KMS-11 (cell line): Measurements from ENCODE around the gene SRSF2.

Experiments
- H2AFZ ChIP-seq: fragments of 200-600 bp; sonication (generic); 2 replicates; pipeline ENCODE4 v1.6.1; 2016; ENCODE audit warnings: antibody characterized with exemption, mixed run types, low read depth
- H3K27ac ChIP-seq: fragments of 200-600 bp; sonication (generic); 2 replicates; pipeline ENCODE4 v1.6.1; 2016; ENCODE audit warnings: mild to moderate bottlenecking, mixed run types
- H3K27me3 ChIP-seq: fragments of 200-600 bp; sonication (generic); 2 replicates; pipeline ENCODE4 v1.6.1; 2017; ENCODE audit warnings: mild to moderate bottlenecking, low read depth, mixed run types, moderate library complexity; ENCODE audit not compliant: insufficient read depth
- H3K36me3 ChIP-seq: fragments of 200-600 bp; sonication (generic); 2 replicates; pipeline ENCODE4 v1.6.1; 2017; ENCODE audit warnings: mild to moderate bottlenecking, mixed run types; ENCODE audit not compliant: insufficient read depth
- H3K4me1 ChIP-seq: fragments of 200-600 bp; sonication (generic); 2 replicates; pipeline ENCODE4 v1.6.1; 2016; ENCODE audit warnings: mild to moderate bottlenecking, low read depth, mixed run types; ENCODE audit not compliant: poor library complexity, severe bottlenecking
- H3K4me2 ChIP-seq: fragments of 200-600 bp; sonication (generic); 2 replicates; pipeline ENCODE4 v1.7.0; 2016; ENCODE audit warnings: mild to moderate bottlenecking, mixed run types
- H3K4me3 ChIP-seq: fragments of 200-600 bp; sonication (generic); IDR thresholded peaks from 2 replicates; pipeline ENCODE4 v1.6.1; 2017; ENCODE audit warnings: low read depth, low read length, mixed read lengths; ENCODE audit not compliant: insufficient read depth
- H3K79me2 ChIP-seq: fragments of 200-600 bp; sonication (generic); 2 replicates; pipeline ENCODE4 v1.6.1; 2016; ENCODE audit warnings: low read depth, mixed run types; ENCODE audit not compliant: insufficient read depth
- H3K9ac ChIP-seq: fragments of 200-600 bp; sonication (generic); 2 replicates; pipeline ENCODE4 v1.6.1; 2016; ENCODE audit warnings: mild to moderate bottlenecking, mixed run types
- H4K20me1 ChIP-seq: fragments of 200-600 bp; sonication (generic); 2 replicates; pipeline ENCODE4 v1.6.1; 2016; ENCODE audit warnings: mild to moderate bottlenecking, mixed run types; ENCODE audit not compliant: insufficient read depth
- TF ChIP-seq, protein P1 (sequence below): fragments of 200-600 bp; sonication (generic); conservative IDR thresholded peaks from 2 replicates; pipeline ENCODE4 v1.6.1; 2017; ENCODE audit warnings: low read depth, mild to moderate bottlenecking, antibody characterized with exemption, low read length, moderate library complexity, mixed read lengths

SRSF2 gene

GRCh38 chr17:76691379-76692191 is 45.5 kb downstream of the SRSF2 start:
- Histone ChIP-seq H3K79me2 (no peaks in the 10 kb centered on the region), H4K20me1 (no peaks in the 10 kb centered on the region), H3K4me1 (peaks cover 24% of the 10 kb centered on the region), H3K4me2 (no peak overlapping the region), H3K27me3 (no peaks in the 10 kb centered on the region), H3K36me3 (no peaks in the 10 kb centered on the region), H2AFZ (no peak overlapping the region), H3K4me3 (no peak overlapping the region), H3K9ac (no peak overlapping the region), H3K27ac (no peak overlapping the region)
- TF ChIP-seq, protein P1, sequence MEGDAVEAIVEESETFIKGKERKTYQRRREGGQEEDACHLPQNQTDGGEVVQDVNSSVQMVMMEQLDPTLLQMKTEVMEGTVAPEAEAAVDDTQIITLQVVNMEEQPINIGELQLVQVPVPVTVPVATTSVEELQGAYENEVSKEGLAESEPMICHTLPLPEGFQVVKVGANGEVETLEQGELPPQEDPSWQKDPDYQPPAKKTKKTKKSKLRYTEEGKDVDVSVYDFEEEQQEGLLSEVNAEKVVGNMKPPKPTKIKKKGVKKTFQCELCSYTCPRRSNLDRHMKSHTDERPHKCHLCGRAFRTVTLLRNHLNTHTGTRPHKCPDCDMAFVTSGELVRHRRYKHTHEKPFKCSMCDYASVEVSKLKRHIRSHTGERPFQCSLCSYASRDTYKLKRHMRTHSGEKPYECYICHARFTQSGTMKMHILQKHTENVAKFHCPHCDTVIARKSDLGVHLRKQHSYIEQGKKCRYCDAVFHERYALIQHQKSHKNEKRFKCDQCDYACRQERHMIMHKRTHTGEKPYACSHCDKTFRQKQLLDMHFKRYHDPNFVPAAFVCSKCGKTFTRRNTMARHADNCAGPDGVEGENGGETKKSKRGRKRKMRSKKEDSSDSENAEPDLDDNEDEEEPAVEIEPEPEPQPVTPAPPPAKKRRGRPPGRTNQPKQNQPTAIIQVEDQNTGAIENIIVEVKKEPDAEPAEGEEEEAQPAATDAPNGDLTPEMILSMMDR, result no peak

DNA sequence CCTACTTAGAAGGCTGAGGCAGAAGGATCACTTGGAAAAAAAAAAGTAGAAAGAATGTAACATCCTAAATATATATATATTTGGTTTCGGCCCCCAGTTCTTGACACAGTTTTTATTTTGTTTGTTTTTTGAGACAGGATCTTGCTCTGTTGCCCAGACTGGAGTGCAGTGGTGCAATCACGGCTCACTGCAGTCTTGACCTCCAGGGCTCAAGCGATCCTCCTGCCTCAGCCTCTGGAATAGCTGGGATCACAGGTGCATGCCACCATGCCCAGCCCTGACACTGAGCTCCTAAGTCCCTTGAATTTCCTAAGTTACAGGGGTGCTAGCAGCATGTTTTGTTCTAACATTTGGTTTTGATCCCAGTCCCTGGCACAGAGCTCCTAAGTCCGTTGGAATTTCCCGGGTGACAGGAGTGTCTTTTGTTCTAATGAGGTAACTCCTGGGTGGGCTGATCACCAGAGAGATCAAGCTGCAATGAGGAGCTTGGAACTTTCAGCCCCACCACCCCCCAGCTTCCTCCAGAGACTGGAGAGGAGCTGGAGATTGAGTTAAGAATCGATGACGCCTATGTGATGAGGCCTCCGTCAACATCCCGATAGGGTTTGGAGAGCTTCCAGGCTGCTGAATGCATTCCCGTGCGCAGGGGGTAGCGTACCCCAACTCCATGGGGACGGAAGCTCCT is 46.4 kb downstream of the SRSF2 start:
- no peak overlapping the region for H3K9ac ChIP-seq
- no peaks in the 10 kb centered on the region for H3K36me3 ChIP-seq
- H3K4me3 ChIP-seq, result no peak overlapping the region
- no peak overlapping the region for H3K4me2 ChIP-seq
- TF ChIP-seq, protein P1, result no peak
- no peak overlapping the region for H3K27ac ChIP-seq
- H2AFZ ChIP-seq, result no peak overlapping the region
- peaks cover 17% of the 10 kb centered on the region for H3K4me1 ChIP-seq
- H3K27me3 ChIP-seq, result no peaks in the 10 kb centered on the region; the same call in 1 of the 2 replicates
- no peaks in the 10 kb centered on the region for H3K79me2 ChIP-seq
- H4K20me1 ChIP-seq, result no peaks in the 10 kb centered on the region

DNA sequence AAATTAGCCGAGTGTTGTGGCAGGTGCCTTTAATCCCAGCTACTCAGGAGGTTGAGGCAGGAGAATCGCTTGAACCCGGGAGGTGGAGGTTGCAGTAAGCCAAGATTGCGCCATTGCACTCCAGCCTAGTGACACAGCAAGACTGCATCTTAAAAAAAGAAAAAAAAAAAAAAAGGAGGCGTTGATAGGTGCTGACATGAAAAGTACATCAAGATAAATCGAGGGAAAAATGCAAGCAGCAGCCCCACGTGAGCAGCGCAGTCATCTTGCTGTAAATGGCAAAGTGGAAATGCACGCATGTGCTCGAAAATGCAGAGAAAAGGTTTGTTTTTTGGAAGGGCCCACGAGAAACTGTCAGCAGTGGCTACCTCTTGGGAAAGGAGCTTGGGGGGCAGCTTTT is 47.3 kb downstream of the SRSF2 start:
- H3K27me3 ChIP-seq, result no peaks in the 10 kb centered on the region; the same call in 1 of the 2 replicates
- H3K4me3 ChIP-seq, result no peak overlapping the region
- H3K79me2 ChIP-seq, result no peaks in the 10 kb centered on the region
- no peak overlapping the region for H3K9ac ChIP-seq
- H2AFZ ChIP-seq, result no peak overlapping the region
- TF ChIP-seq, protein P1, result no peak
- no peaks in the 10 kb centered on the region for H3K36me3 ChIP-seq
- peaks cover 8% of the 10 kb centered on the region for H3K4me1 ChIP-seq
- no peak overlapping the region for H3K4me2 ChIP-seq
- H3K27ac ChIP-seq, result no peak overlapping the region
- no peaks in the 10 kb centered on the region for H4K20me1 ChIP-seq

- Histone ChIP-seq H3K9ac (no peak overlapping the region), H3K4me2 (no peak overlapping the region), H3K36me3 (no peaks in the 10 kb centered on the region), H3K4me1 (peaks cover 8% of the 10 kb centered on the region), H3K27me3 (no peaks in the 10 kb centered on the region; the same call in 1 of the 2 replicates), H3K4me3 (no peak overlapping the region), H3K27ac (no peak overlapping the region), H2AFZ (no peak overlapping the region), H4K20me1 (no peaks in the 10 kb centered on the region), H3K79me2 (no peaks in the 10 kb centered on the region)
- TF ChIP-seq, protein P1, result no peak
These were observed 48.9 kb downstream of the SRSF2 start for GRCh38 chr17:76688165-76688622.
